Dedifferentiated amniotic fluid mesenchymal stem cell (primary cell): ENCODE data around the gene GRM6.

ENCODE experiments used
- DNase-seq: peaks from one replicate; pipeline ENCODE4 v3.0.0-alpha.2; 2016; ENCODE audit errors: extremely low spot score

GRM6 gene

GRCh38 chr5:178984145-178985072 lies 10.7 kb downstream of the GRM6 start:
- no peak for DNase-seq

DNA sequence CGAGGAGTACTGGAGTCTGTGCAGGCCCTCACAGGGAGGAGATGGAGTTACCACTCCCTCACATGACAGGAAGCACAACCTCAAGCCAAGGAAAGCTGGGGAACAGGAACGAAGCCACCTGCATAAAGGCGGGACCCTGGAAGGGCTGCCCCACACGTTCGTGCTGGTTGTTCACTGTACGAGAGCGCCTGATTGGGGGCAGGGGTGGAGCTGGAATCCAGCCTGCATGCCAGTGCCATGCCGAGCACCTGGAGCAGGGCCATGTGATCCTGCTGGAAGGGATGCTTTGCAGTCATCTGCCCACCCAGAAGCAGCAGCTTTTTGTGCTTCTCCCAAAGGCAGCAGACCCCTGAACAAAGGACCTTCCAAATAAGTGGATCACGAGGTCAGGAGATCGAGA lies 11.4 kb downstream of the GRM6 start:
- no peak for DNase-seq

GRCh38 chr5:178982941-178983340 lies 12.2 kb downstream of the GRM6 start:
- no peak for DNase-seq

- no peak for DNase-seq
Measured at GRCh38 chr5:178981381-178981780, 13.7 kb downstream of the GRM6 start.

- no peak for DNase-seq
Measured at GRCh38 chr5:178965465-178966055, 29.6 kb downstream of the GRM6 start.

GRCh38 chr5:178941361-178941760 lies 53.8 kb downstream of the GRM6 start:
- no peak for DNase-seq

GRCh38 chr5:178940569-178941360 lies 54.4 kb downstream of the GRM6 start, which contains the start of gene ZNF454:
Gene ZNF454 (plus strand): TSS chr5:178941198. CDS start chr5:178942792, 1,594 bp downstream.
- peak; percentile 51 for DNase-seq

GRCh38 chr5:178931846-178932760 lies 63.0 kb downstream of the GRM6 start:
- DNase-seq, result no peak
